ENCODE data around the gene ARHGAP10.
"Not testable (repeated sequence)": the region's sequence is repeated elsewhere in the genome, so short reads cannot be mapped to it uniquely, and the experiment has no call there.

The ARHGAP10 gene

DNA sequence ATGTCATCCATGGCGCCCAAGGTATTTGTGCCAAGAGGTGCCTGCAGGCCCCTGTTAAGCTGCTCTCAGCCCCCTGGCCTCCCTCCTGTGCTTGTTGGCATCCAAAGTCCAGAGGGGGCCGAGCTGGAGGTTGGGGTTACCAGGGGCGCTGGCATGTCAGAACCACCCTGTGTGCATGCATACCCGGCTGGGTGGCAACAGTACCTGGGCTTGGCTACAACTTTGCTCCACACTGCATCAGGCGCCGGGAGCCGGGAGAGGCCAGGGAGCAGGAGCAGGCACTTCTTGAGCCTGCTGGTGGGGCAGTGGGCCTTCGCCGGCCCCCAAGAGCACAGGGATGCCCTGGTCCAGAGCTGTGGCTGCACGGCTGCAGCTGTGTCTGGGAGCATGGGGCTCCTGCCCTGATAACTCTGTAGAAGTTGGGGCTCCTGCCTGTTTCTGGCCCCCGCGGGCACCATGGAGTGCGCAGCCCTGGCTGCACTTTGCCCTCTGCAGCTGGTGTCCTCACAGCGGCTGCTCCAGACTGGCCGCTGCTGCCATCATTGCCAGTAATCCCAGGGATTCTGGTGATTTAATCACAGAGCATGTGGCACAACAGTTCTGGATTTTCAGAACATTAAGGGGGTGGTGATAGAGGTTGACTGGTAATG is 130.3 kb downstream of the ARHGAP10 start:
- DNase-seq: no peak

GRCh38 chr4:147863111-147863747 is 131.3 kb downstream of the ARHGAP10 start:
- no peak for DNase-seq

GRCh38 chr4:147863808-147864472 is 132.1 kb downstream of the ARHGAP10 start:
- no peak for DNase-seq

GRCh38 chr4:147864607-147865006 is 132.7 kb downstream of the ARHGAP10 start:
- no peak for DNase-seq

DNA sequence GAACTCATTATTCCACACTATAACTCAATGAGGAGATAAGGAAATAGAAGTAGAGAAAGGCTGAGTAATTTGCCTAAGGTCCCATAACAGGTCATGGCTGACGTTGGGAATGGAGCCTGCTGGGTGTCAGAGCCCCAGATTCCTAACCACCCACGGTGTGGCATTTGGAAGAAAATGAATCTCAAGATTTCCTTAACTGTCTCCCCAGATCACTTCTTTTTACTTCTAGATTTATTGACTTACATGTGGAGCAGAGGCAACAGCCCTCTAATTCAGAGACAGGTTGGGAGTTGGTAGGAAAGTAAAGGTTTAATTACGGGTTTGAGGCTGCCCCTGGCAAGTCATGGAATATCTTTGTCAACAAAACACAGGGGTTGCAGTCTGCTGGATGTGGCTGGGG is 134.0 kb downstream of the ARHGAP10 start:
- no peak for DNase-seq

- DNase-seq: peak; percentile 71
Observed at GRCh38 chr4:147866532-147867271, 134.8 kb downstream of the ARHGAP10 start.

DNA sequence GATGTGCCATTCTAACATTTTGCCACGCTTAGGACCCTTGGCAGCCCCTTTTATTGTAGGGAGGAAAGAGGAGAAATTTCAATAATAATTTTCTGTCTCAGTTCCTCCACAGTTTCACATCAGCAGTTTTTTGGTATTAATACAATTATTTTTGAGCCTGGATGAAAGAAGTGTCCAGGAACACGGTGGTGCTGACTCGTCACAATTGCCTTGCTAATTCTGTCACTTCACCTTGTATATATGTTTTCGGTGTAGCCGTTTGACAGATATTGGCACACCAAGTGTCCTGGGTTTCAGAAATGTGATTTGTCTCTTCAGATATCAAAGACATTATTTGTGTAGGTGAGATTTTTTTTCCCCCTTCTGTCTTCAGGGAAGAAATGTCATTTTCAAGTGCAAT is 142.2 kb downstream of the ARHGAP10 start:
- no peak for DNase-seq

DNA sequence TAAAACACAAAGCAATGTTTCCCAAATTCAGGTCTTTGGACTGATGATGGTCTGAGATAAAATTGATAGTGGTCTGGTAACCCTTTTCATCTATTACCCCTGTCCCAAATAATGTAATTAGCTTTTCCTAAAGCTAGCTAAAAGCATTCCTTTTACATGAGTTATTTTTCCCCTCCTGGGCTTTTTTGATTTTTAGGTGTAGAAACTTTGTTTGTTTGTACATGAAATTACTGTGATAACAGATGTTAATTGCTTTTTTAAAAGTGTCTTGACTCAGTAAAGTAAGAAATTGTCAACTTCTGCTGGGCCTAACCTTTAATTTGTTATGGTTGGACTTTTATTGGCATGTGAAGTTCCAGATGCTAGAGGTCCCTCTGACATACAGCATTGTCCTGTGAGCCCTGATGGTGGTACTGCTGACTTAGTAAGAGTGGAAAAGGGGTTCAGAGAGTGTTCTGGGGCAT is 145.5 kb downstream of the ARHGAP10 start:
- no peak for DNase-seq

DNA sequence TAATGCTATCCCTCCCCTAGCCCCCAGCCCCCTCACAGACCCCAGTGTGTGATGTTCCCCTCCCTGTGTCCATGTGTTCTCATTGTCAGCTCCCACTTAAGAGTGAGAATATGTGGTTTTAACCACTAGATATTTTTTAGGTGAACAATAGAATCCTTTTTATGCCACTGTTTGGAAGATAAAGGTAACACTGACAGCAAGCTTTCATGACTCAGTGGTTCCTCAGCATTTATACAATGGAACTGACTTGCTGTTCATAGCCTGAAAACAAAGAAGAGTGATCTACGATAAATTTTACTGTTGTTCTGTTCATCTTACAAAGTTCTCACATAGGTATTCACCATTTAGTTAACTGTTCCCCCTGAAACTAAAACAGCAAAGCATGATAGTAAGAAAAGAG is 147.8 kb downstream of the ARHGAP10 start:
- DNase-seq: no peak

DNA sequence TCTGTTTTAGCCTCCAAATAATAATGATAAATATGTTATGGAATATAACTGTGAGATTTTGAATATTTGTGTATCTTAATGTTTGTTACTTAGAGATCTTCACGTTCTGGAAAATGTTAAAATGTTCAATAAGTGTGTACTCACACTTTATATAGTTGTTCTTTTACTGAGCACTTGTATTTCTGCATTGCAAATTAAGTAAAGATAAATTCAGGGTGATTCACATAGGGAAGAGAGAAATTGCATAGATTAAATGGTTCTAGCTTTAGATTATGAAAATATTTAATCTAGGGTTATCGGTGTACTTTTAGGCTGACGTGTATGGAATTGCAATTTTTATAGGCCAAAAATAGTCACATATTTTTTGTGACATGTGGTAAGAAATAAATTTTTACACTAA is 148.6 kb downstream of the ARHGAP10 start:
- no peak for DNase-seq

DNA sequence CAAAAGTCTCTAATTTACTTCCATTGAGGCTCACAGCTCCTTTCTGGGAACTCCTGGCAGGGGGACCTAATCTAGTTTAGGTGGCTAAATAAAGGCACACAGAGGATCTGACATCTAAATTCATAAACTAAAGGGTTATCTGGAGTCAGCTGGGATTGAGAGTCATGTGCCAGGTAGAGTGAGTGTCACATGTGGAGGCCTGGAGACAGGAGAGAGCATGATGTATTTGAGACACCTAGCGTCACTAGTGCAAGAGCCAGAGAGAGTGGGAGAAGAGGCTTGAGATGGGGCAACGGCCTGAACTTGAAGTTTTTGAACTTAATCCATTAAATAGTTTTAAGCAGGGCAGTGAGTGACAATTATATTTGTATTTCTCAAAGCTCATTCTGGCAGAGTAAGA is 152.6 kb downstream of the ARHGAP10 start:
- DNase-seq: no peak

- not testable (repeated sequence) for DNase-seq
Observed at GRCh38 chr4:147885216-147885615, 153.3 kb downstream of the ARHGAP10 start.

- no peak for DNase-seq
Observed at GRCh38 chr4:147891476-147892115, 159.7 kb downstream of the ARHGAP10 start.

- no peak for DNase-seq
Observed at GRCh38 chr4:147899512-147899911, 167.6 kb downstream of the ARHGAP10 start.

DNA sequence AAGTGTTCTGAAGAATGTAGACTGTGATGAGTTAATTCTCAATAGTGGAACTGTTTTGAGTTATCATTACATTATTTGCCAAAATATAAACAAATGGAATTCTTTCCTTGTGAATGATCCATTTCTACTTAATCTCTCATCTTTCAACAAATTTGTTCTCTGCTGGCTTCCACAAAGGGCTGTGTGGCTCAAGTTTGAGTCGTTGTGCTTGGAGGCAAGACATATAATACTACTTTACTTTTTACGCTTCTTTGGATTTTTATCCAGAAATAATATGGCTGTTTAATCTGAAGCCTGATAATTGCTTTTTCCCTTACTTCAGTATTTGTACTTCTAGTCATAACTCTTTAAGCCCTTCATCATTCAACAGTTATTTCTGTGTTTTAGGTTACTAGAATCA is 169.5 kb downstream of the ARHGAP10 start:
- DNase-seq: no peak

GRCh38 chr4:147901916-147902315 is 170.0 kb downstream of the ARHGAP10 start:
- no peak for DNase-seq

DNA sequence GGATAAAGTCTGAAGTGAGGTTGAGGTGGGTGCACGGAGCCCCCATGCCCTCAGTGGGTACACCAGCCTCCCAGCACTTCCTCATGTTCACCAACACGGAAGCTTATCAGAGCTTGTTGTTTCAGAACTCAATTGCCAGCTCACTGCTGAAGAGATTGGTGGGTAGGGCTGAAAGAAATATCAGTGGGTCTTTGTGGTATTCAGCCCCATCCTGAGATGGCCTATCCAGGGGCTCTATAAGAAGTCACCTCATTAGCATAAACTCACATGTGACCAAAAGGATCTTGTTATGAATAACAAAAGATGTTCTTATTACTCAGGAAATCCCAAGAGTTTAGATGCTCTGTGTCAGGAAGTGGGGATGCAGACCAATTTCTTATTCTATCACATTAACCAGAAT is 177.3 kb downstream of the ARHGAP10 start:
- DNase-seq: no peak

DNA sequence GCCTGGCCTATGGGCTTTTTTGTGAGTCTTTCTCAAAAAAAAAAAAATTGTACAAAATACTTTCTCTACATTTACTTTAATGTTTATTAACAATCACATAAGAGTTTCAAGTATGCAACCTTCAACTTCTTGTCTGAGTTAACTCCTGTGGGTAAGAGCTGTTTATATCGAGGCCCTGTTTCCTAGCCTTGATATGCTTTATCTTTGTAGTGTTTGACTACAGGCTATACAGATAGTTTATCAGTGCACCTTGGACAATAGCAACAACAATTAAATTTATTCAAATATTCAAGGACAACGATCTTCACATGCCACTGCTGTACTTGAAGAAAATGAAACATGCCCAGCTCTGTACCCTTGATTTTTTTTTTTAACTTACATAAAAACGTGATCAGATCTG is 178.4 kb downstream of the ARHGAP10 start:
- DNase-seq: no peak

DNA sequence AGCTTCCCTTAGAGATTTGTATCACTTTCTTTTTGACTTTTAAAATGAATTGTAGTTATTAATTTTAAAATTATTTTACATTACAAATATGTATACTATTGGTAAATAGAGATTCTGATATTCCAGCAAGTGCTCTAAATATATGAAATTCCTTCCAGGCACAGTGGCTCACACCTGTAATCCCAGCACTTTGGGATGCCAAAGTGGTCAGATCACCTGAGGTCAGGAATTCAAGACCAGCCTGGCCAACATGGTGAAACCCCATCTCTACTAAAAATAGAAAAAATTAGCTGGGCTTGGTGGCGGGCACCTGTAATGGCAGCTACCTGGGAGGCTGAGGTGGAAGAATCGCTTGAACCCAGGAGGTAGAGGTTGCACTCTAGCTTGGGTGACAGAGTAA is 180.2 kb downstream of the ARHGAP10 start:
- DNase-seq: not testable (repeated sequence)

DNA sequence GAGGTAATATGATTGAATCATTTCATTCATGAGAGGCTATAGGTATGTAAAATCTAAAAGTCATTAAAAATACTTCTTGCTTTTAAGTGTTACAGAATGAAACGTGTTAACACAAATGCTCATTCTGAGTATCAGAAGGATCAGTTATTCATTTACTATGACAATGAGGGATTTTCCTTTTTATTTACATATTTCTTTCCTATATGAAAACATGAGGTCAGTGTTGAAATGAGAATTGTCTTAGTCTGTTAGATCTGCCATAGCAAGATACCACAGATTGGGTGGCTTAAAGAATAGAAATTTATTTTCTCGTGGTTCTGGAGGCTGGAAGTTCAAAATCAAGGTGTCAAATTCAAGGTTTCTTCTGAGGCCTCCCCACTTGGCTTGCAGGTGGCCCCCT is 181.2 kb downstream of the ARHGAP10 start:
- no peak for DNase-seq

- DNase-seq: no peak
Observed at GRCh38 chr4:147916351-147916750, 184.5 kb downstream of the ARHGAP10 start.

DNA sequence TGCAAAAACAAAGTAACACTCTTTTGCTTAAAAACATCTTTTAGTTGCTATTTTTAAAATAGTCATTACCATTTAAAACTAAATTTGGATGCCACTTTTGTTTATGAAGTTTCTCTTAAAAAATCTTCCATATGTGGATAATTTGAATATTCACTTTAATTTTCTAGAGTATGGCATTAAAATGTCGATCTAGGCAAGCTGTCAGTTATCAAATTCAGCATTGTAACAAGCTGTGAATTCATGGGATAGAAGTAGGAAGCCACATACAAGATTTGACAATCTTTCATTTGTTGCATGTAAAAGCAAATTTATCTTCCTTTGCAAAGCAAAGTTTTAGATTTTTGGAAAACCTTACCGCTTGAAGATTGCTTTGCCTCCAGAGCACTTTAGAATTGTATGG is 191.5 kb downstream of the ARHGAP10 start:
- no peak for DNase-seq

DNA sequence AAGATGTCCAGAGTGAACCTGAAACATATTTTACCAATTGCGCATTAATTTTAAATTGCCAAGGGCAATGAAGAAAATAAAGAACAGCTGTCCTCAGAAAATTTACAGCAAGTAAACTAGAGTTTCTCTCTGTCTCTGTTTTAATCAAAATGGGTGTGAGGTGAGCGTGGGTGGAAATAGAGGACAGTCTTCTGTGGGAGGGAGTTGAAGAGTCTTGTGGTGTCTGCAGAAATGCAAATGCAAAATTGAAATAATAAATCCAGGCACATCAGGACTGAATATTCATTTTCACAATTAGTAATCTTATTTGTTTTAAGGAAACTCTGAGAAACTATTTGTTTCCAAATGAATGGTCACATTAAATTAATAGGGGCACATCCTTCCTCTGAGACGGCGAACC is 192.0 kb downstream of the ARHGAP10 start:
- DNase-seq: no peak
